ENCODE measurements around the gene BIRC2.

BIRC2 gene

GRCh38 chr11:102375720-102376399 lies 28.8 kb downstream of the BIRC2 start:
- FAIRE-seq, result no peak

GRCh38 chr11:102377891-102378290 lies 30.9 kb downstream of the BIRC2 start:
- no peak for FAIRE-seq

GRCh38 chr11:102378818-102379217 lies 31.8 kb downstream of the BIRC2 start:
- no peak for FAIRE-seq

- FAIRE-seq, result no peak
These were observed 35.4 kb downstream of the BIRC2 start for GRCh38 chr11:102382384-102382783.

GRCh38 chr11:102383839-102384238 lies 36.8 kb downstream of the BIRC2 start:
- FAIRE-seq, result no peak

- no peak for FAIRE-seq
These were observed 37.5 kb downstream of the BIRC2 start for GRCh38 chr11:102384419-102385079.

DNA sequence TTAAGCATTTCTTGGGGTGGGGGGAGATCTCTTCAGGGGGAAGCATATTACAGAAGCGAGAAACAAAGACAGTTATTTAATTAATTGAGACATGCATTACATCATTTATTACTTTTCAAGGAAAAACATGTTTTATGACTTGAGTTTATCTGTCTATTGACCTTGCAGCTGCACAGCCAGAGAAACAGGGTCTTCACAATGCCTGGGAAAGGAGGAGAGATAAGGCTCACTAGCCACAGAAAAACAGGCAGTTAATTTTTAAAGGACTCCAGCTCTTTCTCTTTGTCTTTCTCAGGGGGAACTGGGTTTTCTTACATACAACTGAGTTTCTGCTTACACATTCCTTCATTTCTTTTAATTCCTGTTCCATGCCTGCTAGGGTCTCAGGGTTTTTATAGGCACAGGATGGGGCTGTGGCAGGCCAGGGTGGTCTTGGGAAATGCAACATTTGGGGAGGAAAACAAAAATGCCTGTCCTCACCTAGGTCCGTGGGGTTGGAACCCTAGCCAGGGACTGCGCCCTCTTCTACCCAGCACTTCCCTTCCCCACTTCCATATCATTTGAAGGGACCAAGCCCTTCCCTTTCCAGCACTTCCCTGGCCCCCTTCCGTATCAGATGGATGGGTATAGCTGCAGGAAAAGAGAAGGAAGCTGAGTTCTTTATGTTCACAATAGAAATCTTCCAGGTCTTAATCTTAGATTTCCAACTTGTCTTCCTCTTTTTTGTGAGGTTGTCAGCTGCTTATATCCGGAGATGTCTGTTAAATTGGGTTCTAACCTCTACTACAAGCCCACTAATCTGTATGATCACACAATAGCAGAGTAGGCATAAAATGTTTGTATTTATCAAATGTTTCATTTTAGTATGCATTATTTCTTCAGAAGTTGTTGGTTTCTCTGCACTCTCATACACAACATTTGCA lies 38.3 kb downstream of the BIRC2 start:
- FAIRE-seq, result no peak

DNA sequence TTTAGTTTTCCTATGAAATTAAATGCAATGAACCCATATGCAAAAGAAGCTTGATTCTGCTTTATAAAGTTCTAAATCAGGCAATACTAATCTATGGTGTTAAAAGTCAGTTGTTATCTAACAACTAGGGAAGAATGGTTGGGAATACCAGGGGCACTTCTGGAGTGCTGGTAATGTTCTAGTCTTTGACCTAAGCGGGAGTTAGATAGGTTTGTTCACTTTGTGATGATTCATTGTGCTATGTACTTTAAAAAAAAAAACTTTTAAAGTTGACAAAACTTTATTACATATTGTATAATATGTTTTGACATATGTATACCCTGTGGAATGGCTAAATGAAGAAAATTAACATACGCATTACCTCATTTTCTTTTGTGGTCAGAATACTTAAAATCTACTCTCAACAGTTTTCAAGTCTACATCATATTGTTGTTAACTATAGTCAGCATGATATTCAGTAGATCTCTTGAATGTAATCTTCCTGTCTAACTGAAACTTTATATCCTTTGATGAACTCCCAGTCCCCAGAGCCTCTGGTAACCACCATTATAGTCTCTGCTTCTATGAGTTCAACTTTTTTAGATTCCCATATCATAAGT lies 39.2 kb downstream of the BIRC2 start:
- no peak for FAIRE-seq

- no peak for FAIRE-seq
These were observed 40.2 kb downstream of the BIRC2 start for GRCh38 chr11:102387043-102387781.

DNA sequence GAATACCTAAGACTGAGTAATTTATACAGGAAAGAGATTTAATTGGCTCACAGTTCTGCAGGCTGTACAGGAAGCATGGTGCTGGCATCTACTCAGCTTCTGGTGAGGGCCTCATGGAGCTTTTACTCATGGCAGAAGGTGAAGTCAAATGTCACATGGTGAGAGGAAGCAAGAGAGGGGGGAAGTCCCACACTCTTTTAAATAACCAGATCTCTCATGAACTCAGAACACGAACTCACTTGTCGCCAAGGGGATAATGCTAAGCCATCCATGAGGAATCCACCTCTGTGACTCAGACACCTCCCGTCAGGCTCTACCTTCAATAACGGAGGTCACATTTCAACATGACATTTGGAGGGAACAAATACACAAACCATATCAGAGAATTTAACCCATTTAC lies 42.2 kb downstream of the BIRC2 start:
- no peak for FAIRE-seq

GRCh38 chr11:102390667-102391465 lies 43.9 kb downstream of the BIRC2 start:
- FAIRE-seq, result no peak

DNA sequence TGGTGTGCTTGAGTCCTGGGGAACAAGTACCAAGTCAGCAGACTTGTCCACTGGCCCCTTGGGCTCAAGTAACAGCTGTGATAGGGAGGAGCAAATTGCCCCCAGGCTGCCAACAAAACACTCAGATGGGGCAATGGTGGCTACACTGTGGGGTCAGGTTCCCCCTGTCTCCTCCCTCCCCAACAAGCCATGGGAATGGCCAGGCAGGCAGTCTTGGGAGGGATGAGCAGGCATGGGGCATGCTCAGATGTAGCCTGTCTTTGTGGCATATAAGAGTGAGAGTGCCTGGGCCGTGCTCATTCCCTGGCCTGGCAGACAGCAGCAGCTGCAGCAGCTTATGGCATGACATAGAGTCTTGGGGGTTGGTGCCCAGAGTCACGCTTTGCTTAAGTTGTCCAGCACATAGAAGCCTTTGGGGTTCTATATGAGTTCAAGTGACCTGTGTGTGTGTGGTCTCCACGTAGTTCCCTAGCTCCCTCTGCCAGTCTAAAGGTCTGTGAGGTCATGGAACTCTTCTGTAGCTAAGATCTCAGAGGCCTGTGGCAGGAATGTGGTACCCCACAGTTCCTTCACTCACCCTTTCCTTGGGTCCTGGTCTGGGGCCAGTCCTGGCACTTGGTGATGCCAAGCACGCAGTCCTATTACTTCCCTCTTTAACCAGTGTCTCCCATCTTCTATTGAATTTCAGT lies 44.7 kb downstream of the BIRC2 start:
- no peak for FAIRE-seq

GRCh38 chr11:102393272-102393730 lies 46.3 kb downstream of the BIRC2 start:
- no peak for FAIRE-seq

- FAIRE-seq, result no peak
These were observed 48.8 kb downstream of the BIRC2 start for GRCh38 chr11:102395720-102396393.

DNA sequence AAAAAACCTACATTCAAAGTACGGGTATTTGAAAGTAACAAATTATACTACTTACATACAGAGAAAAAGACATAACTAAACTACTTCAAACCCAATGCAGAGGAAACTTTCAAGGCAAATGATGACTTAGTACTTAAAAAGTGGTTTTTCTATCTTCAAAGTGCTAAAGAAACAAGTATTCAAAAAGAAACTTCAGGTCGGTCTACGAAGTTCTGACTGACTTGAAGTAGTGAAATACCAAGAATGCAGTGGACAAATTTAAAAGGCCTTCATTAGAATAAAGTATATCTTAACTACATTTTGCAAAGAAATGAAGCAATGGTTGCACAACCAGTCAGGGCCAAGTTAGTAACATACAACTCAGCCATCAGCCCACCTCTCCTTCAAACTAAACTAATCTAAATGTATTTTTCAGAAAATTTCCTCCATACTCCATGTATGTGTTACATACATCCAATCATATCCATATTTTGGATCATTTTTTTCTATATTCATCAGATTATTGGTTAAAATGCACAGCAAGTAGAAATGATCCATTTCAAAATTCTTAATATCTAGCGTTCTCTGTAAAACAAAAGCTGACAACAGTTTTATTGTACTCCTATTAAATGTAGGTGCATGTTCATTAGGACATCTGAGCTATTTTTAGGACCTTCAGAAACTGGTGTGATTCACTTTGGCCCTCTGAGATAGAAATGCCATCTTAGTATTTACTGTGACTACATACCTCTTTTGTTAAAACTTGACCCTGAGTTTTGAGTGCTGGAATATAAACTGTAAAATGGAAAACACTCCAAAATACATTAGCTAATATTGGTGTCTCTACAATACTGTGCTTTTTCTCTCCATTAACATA lies 49.9 kb downstream of the BIRC2 start:
- FAIRE-seq, result no peak

DNA sequence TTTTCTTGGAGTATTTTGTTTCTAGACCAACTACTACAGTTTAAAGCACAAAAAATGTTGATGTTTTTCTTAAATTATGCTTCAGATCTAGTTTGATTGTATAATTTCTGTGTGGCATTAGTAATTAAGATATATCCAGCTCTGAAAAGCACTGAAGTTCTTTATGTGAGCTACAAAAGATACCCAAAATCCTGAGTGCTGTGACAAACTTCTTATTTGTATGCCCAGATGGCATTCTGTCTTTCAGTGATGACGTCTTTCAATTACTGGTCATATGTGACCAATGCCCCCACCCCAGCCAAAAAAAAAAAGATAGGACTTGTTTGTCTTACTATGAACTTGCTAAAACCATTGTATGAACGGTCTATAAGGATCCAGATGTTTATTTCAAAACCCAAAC lies 51.3 kb downstream of the BIRC2 start:
- no peak for FAIRE-seq

- FAIRE-seq, result no peak
These were observed 52.2 kb downstream of the BIRC2 start for GRCh38 chr11:102399189-102399588.

DNA sequence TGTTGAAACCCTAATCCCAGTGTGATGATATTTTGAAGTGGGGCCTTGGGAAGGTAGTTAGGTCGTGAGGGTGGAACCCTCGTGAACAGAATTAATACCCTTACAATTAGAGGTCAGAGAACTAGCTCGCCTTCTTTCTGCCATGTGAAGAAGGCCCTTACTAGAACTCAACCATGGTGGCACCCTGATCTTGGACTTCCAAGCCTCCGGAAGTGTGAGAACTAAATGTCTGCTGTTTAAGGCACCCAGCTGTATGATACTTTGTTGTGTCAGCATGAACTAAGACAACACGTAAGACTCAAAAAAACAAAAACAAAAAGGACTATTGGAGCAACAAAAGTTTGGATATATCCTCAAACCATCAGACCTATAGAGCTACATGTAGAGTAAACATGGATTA lies 53.6 kb downstream of the BIRC2 start:
- no peak for FAIRE-seq

- no peak for FAIRE-seq
These were observed 54.9 kb downstream of the BIRC2 start for GRCh38 chr11:102401905-102402304.

Data from endometrium (tissue), 2 donors.